GM13976 (cell line): ENCODE results near the gene RTBDN.

ENCODE experiments used
- DNase-seq: peaks from one replicate; pipeline ENCODE4 v3.0.0; 2012; ENCODE audit warnings: low spot score
- CTCF ChIP-seq: IDR thresholded peaks from 2 replicates; pipeline ENCODE4 v1.5.1; 2012; ENCODE audit warnings: borderline replicate concordance, mild to moderate bottlenecking; ENCODE audit not compliant: insufficient read depth; ENCODE audit errors: extremely low read depth, missing control alignments, control extremely low read depth
- in situ Hi-C: fragments of 300-500 bp; cut with MboI; formaldehyde crosslinking; loops from one replicate; pipeline ENCODE4 v1.12.0; 2022; ENCODE audit warnings: low sequenced_read_pairs, mixed read lengths, inconsistent platforms; ENCODE audit not compliant: unreplicated experiment

Gene RTBDN

GRCh38 chr19:12866416-12867119 is 32.2 kb upstream of the RTBDN start:
- DNase-seq: no peak
- in situ Hi-C loops: no loop called here
- no peak for TF ChIP-seq CTCF

- DNase-seq: no peak
- no peak for TF ChIP-seq CTCF
- in situ Hi-C loops: no loop called here
These were observed 31.5 kb upstream of the RTBDN start for GRCh38 chr19:12865746-12866415.

- in situ Hi-C loops: no loop called here
- no peak for TF ChIP-seq CTCF
- no peak for DNase-seq
These were observed 30.6 kb upstream of the RTBDN start for GRCh38 chr19:12864721-12865715.

- in situ Hi-C loops: no loop called here
- no peak for DNase-seq
- TF ChIP-seq CTCF: no peak
These were observed 29.8 kb upstream of the RTBDN start for GRCh38 chr19:12864143-12864542.

GRCh38 chr19:12859546-12859945 is 25.2 kb upstream of the RTBDN start:
- in situ Hi-C loops: no loop called here
- no peak for TF ChIP-seq CTCF
- no peak for DNase-seq
